Ishikawa (cell line): Measurements from ENCODE around the gene ESPN.

Experiments
- EGR1 ChIP-seq: IDR thresholded peaks from 2 replicates; pipeline ENCODE4 v1.6.1; 2012
- TF ChIP-seq, protein P1 (sequence below): IDR thresholded peaks from 2 replicates; pipeline ENCODE4 v1.6.1; 2012; ENCODE audit warnings: low read depth, mild to moderate bottlenecking

DNA sequence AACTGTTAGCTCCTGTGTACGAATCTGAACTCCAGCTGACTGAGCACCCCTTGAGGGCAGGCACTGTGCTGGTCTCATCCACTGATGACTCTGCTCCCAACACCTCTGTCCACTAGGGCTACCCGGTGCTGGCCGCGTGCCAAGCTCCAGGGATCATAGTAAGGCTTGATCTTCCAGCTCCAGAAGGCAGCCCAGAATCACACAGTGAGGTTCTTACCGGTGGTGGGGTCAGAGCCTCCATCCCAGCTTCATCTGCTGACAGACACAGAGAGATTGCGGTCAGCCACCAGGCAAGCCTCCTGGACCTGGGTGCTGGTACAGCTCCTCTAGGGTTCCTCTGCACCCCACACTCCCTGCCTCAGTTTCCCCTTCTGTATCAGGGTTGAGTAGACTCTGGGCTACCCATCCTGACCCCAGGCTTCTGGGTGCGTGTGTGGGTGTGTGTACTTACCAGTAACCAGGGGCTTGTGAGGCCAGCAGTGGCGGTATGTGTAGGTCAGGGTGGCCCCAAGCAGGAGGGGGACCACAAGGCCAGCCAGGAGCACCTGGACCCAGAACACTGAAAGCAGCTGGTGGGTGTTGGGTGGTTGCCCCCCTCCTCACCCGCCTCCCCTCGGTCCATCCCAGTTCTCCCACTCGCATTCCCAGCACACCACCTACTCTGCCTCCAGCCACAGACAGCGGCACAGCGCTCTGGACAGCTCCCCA, 38.0 kb downstream of the ESPN start:
- TF ChIP-seq EGR1: no peak
- TF ChIP-seq, protein P1, sequence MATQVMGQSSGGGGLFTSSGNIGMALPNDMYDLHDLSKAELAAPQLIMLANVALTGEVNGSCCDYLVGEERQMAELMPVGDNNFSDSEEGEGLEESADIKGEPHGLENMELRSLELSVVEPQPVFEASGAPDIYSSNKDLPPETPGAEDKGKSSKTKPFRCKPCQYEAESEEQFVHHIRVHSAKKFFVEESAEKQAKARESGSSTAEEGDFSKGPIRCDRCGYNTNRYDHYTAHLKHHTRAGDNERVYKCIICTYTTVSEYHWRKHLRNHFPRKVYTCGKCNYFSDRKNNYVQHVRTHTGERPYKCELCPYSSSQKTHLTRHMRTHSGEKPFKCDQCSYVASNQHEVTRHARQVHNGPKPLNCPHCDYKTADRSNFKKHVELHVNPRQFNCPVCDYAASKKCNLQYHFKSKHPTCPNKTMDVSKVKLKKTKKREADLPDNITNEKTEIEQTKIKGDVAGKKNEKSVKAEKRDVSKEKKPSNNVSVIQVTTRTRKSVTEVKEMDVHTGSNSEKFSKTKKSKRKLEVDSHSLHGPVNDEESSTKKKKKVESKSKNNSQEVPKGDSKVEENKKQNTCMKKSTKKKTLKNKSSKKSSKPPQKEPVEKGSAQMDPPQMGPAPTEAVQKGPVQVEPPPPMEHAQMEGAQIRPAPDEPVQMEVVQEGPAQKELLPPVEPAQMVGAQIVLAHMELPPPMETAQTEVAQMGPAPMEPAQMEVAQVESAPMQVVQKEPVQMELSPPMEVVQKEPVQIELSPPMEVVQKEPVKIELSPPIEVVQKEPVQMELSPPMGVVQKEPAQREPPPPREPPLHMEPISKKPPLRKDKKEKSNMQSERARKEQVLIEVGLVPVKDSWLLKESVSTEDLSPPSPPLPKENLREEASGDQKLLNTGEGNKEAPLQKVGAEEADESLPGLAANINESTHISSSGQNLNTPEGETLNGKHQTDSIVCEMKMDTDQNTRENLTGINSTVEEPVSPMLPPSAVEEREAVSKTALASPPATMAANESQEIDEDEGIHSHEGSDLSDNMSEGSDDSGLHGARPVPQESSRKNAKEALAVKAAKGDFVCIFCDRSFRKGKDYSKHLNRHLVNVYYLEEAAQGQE: no peak; the same call in 1 of the 2 replicates
